ENCODE measurements around the gene YPEL2. TPM values are rescaled to one million over a fixed set of nuclear protein-coding genes. Genes with fewer than 3 reads are reported as not detected.

The YPEL2 gene
- total and polyA plus RNA-seq, 8 donors, result 13.8 to 23.6 (median 19.3) TPM

DNA sequence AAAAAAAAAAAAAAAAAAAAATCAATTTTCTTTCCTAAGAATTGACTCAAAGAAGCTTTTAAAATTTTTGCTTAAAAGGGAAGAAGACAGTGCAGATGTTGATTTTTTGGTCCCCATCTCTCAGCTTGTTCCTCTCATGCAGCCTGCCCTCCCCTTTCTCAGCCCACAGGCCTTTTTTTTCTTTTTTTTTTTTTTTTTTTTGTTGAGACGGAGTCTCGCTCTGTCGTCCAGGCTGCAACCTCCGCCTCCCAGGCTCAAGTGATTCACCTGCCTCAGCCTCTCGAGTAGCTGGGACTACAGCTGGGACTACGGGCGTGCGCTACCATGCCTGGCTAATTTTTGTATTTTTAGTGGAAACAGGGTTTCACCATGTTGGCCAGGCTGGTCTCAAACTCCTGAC lies 17.7 kb downstream of the YPEL2 start:
- no peak for ATAC-seq
- intact Hi-C loops (cut with DNase I), result no loop called here
- H3K27ac ChIP-seq, result no peak overlapping the region
- no peaks in the 10 kb centered on the region for H3K27me3 ChIP-seq
- TF ChIP-seq, protein P1, sequence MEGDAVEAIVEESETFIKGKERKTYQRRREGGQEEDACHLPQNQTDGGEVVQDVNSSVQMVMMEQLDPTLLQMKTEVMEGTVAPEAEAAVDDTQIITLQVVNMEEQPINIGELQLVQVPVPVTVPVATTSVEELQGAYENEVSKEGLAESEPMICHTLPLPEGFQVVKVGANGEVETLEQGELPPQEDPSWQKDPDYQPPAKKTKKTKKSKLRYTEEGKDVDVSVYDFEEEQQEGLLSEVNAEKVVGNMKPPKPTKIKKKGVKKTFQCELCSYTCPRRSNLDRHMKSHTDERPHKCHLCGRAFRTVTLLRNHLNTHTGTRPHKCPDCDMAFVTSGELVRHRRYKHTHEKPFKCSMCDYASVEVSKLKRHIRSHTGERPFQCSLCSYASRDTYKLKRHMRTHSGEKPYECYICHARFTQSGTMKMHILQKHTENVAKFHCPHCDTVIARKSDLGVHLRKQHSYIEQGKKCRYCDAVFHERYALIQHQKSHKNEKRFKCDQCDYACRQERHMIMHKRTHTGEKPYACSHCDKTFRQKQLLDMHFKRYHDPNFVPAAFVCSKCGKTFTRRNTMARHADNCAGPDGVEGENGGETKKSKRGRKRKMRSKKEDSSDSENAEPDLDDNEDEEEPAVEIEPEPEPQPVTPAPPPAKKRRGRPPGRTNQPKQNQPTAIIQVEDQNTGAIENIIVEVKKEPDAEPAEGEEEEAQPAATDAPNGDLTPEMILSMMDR (IDR thresholded peaks at IDR 0.05), result no peak
- DNase-seq, result no peak
- H3K4me1 ChIP-seq, result peaks cover 5 to 9% of the 10 kb centered on the region in 2 donors
- H3K4me3 ChIP-seq, result no peak overlapping the region
- no peaks in the 10 kb centered on the region for H3K9me3 ChIP-seq
- H3K36me3 ChIP-seq, result peaks cover 0 to 10% of the 10 kb centered on the region in 2 donors

DNA sequence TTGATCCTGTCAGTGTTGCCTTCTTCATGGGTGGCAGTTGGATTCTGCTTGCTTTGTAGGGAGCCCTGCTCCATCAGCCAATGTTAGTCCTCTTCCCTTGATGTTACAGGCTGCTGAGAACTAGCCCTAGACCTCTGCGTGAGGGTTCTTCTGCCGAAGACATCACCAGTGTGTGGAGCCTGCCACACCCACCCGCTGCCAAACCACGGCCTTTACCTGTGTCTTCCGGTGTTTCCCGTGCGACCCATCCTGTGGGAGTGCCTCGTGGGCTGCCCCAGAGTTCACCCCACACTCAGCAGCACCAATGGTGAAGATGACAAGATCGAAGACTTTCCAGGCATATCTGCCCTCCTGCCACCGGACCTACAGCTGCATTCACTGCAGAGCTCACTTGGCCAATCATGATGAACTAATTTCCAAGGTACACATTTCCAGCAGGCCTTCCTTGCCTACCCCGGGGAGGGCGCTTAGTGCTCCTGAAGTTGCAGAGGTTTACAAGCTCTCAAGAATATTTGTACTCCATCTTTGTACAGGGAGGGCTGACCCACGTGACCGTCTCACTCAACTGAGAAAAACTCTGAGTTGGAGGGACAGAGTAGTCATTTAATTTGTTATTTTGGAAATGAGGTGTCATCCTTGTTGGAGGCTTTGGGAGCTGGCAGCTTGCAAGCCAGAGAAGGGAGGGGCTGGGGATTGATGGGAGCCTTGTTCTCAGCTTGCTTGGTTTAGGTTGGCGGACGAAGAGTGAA lies 21.8 kb downstream of the YPEL2 start:
- no peak for DNase-seq
- no peaks in the 10 kb centered on the region for H3K27me3 ChIP-seq
- H3K9me3 ChIP-seq, result no peaks in the 10 kb centered on the region
- H3K4me1 ChIP-seq, result peaks cover 0 to 14% of the 10 kb centered on the region in 2 donors
- H3K36me3 ChIP-seq, result peaks cover 0 to 10% of the 10 kb centered on the region in 2 donors
- ATAC-seq, result peak; percentile 57
- H3K4me3 ChIP-seq, result no peak overlapping the region
- TF ChIP-seq, protein P1 (IDR thresholded peaks at IDR 0.05), result no peak
- no peak overlapping the region for H3K27ac ChIP-seq
- intact Hi-C loops (cut with DNase I), result no loop called here

DNA sequence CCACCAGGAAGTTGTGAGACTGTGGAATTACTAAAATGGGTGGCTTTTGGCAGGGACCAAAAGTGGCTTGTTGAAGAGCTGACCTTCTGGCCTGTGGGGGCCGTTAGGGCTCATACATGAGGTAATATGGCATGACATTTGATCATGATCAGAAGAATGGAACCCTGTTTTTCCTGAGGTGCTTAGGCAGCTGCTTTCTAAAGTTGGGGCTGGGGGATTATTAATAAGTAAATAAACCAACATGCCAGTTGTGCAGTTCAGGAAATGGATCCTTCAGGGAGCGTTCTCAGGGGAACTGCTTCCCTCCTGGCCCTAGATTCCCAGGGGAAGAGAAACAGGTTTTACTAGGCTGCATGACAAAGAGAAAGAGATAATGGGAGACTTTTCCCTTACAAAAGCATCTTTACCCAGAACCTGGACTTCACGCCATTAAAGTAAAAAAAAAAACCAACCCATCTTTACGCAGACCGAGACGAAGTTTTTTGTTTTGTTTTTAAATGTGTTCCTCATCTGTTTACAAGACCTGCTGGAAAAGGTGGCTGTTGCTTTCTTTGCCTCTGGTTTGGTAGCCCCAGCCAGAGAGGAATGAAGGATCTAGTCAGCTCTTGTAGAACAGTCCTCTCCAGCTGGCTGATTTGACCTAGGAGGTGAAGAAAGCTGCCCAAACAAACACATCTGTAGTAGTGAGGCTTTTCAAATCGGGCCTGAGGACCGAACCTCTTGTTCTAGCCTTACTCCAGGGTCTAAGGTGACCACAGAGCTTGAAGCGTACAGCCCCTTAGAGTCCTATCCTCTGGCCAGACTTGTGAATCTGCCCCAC lies 22.7 kb downstream of the YPEL2 start:
- Histone ChIP-seq H3K4me3 (no peak overlapping the region), H3K4me1 (peaks cover 0 to 13% of the 10 kb centered on the region in 2 donors), H3K27ac (no peak overlapping the region), H3K36me3 (peaks cover 0 to 10% of the 10 kb centered on the region in 2 donors), H3K27me3 (no peaks in the 10 kb centered on the region), H3K9me3 (no peaks in the 10 kb centered on the region)
- no peak for ATAC-seq
- DNase-seq, result no peak
- TF ChIP-seq, protein P1 (IDR thresholded peaks at IDR 0.05), result no peak
- intact Hi-C loops (cut with DNase I), result no loop called here

DNA sequence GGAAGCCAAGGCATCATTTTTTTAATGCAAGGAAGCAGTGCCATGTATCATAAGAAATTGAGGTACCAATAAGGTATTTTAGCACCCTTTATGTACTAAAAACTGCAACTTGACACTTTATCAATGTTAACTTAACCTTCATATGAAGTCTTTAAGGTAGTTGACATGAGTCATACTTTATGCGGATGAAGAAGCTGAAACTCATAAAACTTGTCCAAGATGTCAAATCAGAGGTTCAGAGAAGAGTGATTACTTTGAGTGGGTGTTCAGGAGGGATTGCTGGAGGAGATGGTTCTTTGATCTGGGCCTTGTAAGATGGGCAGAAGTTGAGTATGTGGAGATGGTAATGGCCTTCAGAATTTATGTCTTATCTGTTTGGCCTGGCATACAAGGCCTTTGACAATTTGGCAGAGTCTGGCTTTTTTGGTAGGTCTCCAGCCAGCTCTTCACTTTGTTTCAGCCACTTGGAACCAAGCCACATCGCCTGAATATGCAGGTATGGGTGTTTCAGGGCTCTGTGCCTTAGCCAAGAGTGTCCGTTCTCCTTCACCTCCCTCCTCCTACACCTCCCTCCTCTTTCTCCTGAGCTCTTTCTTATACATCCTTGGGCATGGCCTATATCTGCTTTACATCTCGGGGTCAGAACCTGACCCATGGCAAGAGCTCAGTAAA lies 23.7 kb downstream of the YPEL2 start:
- Histone ChIP-seq H3K9me3 (no peaks in the 10 kb centered on the region), H3K4me1 (peaks cover 0 to 13% of the 10 kb centered on the region in 2 donors), H3K36me3 (peaks cover 0 to 10% of the 10 kb centered on the region in 2 donors), H3K27ac (no peak overlapping the region), H3K4me3 (no peak overlapping the region), H3K27me3 (no peaks in the 10 kb centered on the region)
- intact Hi-C loops (cut with DNase I), result no loop called here
- TF ChIP-seq, protein P1 (IDR thresholded peaks at IDR 0.05), result no peak
- ATAC-seq (no peak), DNase-seq (no peak)

Measured in left lung (tissue), 10 donors.